A673 (cell line): ENCODE measurements around the gene SLC48A1.

Source experiments
- CTCF ChIP-seq: fragments of 300-800, 200-600 bp; sonication (generic); conservative IDR thresholded peaks from 2 replicates; pipeline ENCODE4 v1.5.1; 2017; ENCODE audit warnings: low read depth, mild to moderate bottlenecking, antibody characterized with exemption, low read length, moderate library complexity, mixed read lengths
- EZH2 ChIP-seq: fragments of 200-600 bp; sonication (generic); IDR thresholded peaks from 2 replicates; pipeline ENCODE4 v1.6.1; 2017; ENCODE audit warnings: borderline replicate concordance, low read depth, mild to moderate bottlenecking, mixed read lengths, antibody characterized with exemption, low read length; ENCODE audit not compliant: poor library complexity, severe bottlenecking

GRCh38 chr12:47742253-47742825, 30.7 kb upstream of the SLC48A1 start:
- TF ChIP-seq CTCF: peak; percentile 98
- TF ChIP-seq EZH2: no peak
